SK-N-SH (cell line): ENCODE results near the gene HAPLN2. TPM values are rescaled to one million over a fixed set of nuclear protein-coding genes. Genes with fewer than 3 reads are reported as not detected.
A peak's percentile ranks its signal among the peaks of the same experiment; 100 is the strongest.

Source experiments
- CTCF ChIA-PET: fragments of 300-600, 350-600 bp; formaldehyde crosslinking; extraction: SDS; loops from one replicate; lab custom pipeline; 2021; lab: Yijun Ruan, JAX
- POLR2A ChIA-PET: fragments of 350-600 bp; sonication (Branson Sonifier 250); formaldehyde crosslinking; extraction: SDS; loops from one replicate; lab custom pipeline; 2020; ENCODE audit warnings: antibody characterized with exemption, inconsistent platforms; lab: Yijun Ruan, JAX
- DNase-seq: peaks from one replicate; pipeline ENCODE4 v3.0.0; 2012
- H2AFZ ChIP-seq: fragments of 200-600 bp; sonication (generic); 2 replicates; pipeline ENCODE4 v1.8.1; 2016; ENCODE audit warnings: antibody characterized with exemption, mild to moderate bottlenecking, low read depth
- H3F3A ChIP-seq: fragments of 200-600 bp; sonication (generic); replicated peaks from 2 replicates; pipeline ENCODE3; 2016; ENCODE audit warnings: antibody characterized with exemption, mild to moderate bottlenecking; ENCODE audit not compliant: insufficient read depth
- H3K27ac ChIP-seq, 2 experiments: fragments of 200-500 bp in 1 of 2; fragments of 200-600 bp in 1 of 2; sonication (Bioruptor generic) in 1 of 2; sonication (generic), shearing (Covaris generic) in 1 of 2; 2 replicates each; pipeline versions ENCODE4 v1.5.1 to v1.6.1; 2014 to 2016; ENCODE audit warnings: low read depth in 2 of 2, inconsistent platforms in 1 of 2, low read length in 1 of 2, mild to moderate bottlenecking in 1 of 2, mixed read lengths in 1 of 2
- H3K27me3 ChIP-seq: fragments of 200-600 bp; sonication (generic), shearing (Covaris generic); 2 replicates; pipeline ENCODE4 v1.6.1; 2016; ENCODE audit warnings: mixed run types; ENCODE audit not compliant: insufficient read depth
- H3K36me3 ChIP-seq, 2 experiments: fragments of 200-500 bp in 1 of 2; fragments of 200-600 bp in 1 of 2; sonication (Bioruptor generic) in 1 of 2; sonication (generic) in 1 of 2; replicated peaks in 1 of 2; 2 replicates each; pipeline versions ENCODE3 to v1.5.1; 2014 to 2016; ENCODE audit warnings: low read length in 1 of 2, mild to moderate bottlenecking in 1 of 2; ENCODE audit not compliant: insufficient read depth in 2 of 2, control insufficient read depth in 1 of 2
- H3K4me1 ChIP-seq, 2 experiments: fragments of 200-500 bp in 1 of 2; fragments of 200-600 bp in 1 of 2; sonication (Bioruptor generic) in 1 of 2; sonication (generic), shearing (Covaris generic) in 1 of 2; 2 replicates each; pipeline versions ENCODE4 v1.5.1 to v1.6.1; 2014 to 2016; ENCODE audit warnings: low read depth in 1 of 2, low read length in 1 of 2, mixed run types in 1 of 2; ENCODE audit not compliant: insufficient read depth in 2 of 2, control insufficient read depth in 1 of 2
- H3K4me2 ChIP-seq: fragments of 200-600 bp; sonication (generic), shearing (Covaris generic); 2 replicates; pipeline ENCODE4 v1.6.1; 2017; ENCODE audit warnings: mixed run types
- H3K4me3 ChIP-seq, 2 experiments: fragments of 200-500 bp in 1 of 2; fragments of 200-600 bp in 1 of 2; sonication (Bioruptor generic) in 1 of 2; sonication (generic), shearing (Covaris generic) in 1 of 2; 2 replicates each; pipeline versions ENCODE4 v1.5.1 to v1.8.1; 2014 to 2016; ENCODE audit warnings: low read depth in 2 of 2, inconsistent platforms in 1 of 2, low read length in 1 of 2, mild to moderate bottlenecking in 1 of 2, mixed read lengths in 1 of 2, moderate library complexity in 1 of 2
- H3K79me2 ChIP-seq: fragments of 200-600 bp; sonication (generic); 2 replicates; pipeline ENCODE4 v1.8.1; 2017; ENCODE audit warnings: mild to moderate bottlenecking; ENCODE audit not compliant: insufficient read depth
- H3K9ac ChIP-seq: fragments of 200-600 bp; sonication (generic); 2 replicates; pipeline ENCODE4 v1.6.1; 2017; ENCODE audit warnings: mixed run types
- H3K9me2 ChIP-seq: fragments of 200-600 bp; sonication (generic); 2 replicates; pipeline ENCODE4 v1.6.1; 2017; ENCODE audit warnings: mixed run types
- H3K9me3 ChIP-seq: fragments of 200-600 bp; sonication (generic); 2 replicates; pipeline ENCODE4 v1.6.1; 2017; ENCODE audit warnings: mixed run types, mild to moderate bottlenecking, moderate library complexity
- H4K20me1 ChIP-seq: fragments of 200-600 bp; sonication (generic); 2 replicates; pipeline ENCODE4 v1.6.1; 2017; ENCODE audit warnings: mild to moderate bottlenecking, mixed run types; ENCODE audit not compliant: insufficient read depth
- ELF1 ChIP-seq: IDR thresholded peaks from 2 replicates; pipeline ENCODE4 v1.4.0; 2012
- GABPA ChIP-seq: IDR thresholded peaks from 2 replicates; pipeline ENCODE4 v1.4.0; 2012; ENCODE audit warnings: low read depth, mild to moderate bottlenecking
- JUND ChIP-seq: IDR thresholded peaks from 2 replicates; pipeline ENCODE4 v1.4.0; 2012
- RAD21 ChIP-seq: IDR thresholded peaks from 2 replicates; pipeline ENCODE4 v1.6.1; 2012; ENCODE audit warnings: mild to moderate bottlenecking, low read length
- RCOR1 ChIP-seq: fragments of 150-350 bp; IDR thresholded peaks from 2 replicates; pipeline ENCODE4 v1.6.1; 2017; ENCODE audit warnings: antibody characterized with exemption, low read length
- RFX5 ChIP-seq: IDR thresholded peaks from 2 replicates; pipeline ENCODE4 v1.6.1; 2012; ENCODE audit warnings: mild to moderate bottlenecking, improper control_type of control experiment, low read length
- SMC3 ChIP-seq: IDR thresholded peaks from 2 replicates; pipeline ENCODE4 v1.6.1; 2012; ENCODE audit warnings: low read depth, low read length, improper control_type of control experiment
- TAF1 ChIP-seq: IDR thresholded peaks from 2 replicates; pipeline ENCODE4 v1.6.1; 2012; ENCODE audit warnings: low read depth, mild to moderate bottlenecking, low read length, moderate library complexity, borderline replicate concordance
- TCF12 ChIP-seq: IDR thresholded peaks from 2 replicates; pipeline ENCODE4 v1.4.0; 2012
- WGBS: methylation state at CpG from one replicate; pipeline ENCODE4 v1.1.6; 2017; ENCODE audit warnings: low lambda C conversion rate; 5-methylcytosine and 5-hydroxymethylcytosine counted together
- polyA plus RNA-seq, 3 experiments: library from polyadenylated mRNA; depleted of rRNA; stranded (reverse); fragments of >200 nt; gene quantifications; 2 replicates each; pipeline ENCODE4 v1.2.3, GENCODE V29; 2012
- TF ChIP-seq, protein P1 (sequence below): fragments of 150-350 bp; IDR thresholded peaks from 2 replicates; pipeline ENCODE4 v1.6.1; 2017; ENCODE audit warnings: antibody characterized with exemption, low read length, low read depth, borderline replicate concordance
- TF ChIP-seq, protein P2 (sequence below): IDR thresholded peaks from 2 replicates; pipeline ENCODE4 v1.6.1; 2012; ENCODE audit warnings: mild to moderate bottlenecking, low read depth, low read length, moderate library complexity
- TF ChIP-seq, protein P3 (sequence below): fragments of 200-600 bp; sonication (generic); IDR thresholded peaks from 2 replicates; pipeline ENCODE4 v1.6.1; 2017; ENCODE audit warnings: antibody characterized with exemption, mild to moderate bottlenecking, moderate library complexity
- TF ChIP-seq, protein P4 (sequence below): fragments of 150-350 bp; IDR thresholded peaks from 2 replicates; pipeline ENCODE4 v1.6.1; 2016; ENCODE audit warnings: mild to moderate bottlenecking, low read depth, low read length
- TF ChIP-seq, protein P5 (sequence below): IDR thresholded peaks from 2 replicates; pipeline ENCODE4 v1.4.0; 2012; ENCODE audit warnings: low read depth, borderline replicate concordance

Gene HAPLN2
- polyA plus RNA-seq, 1 of the 3 experiments (the other 2 are of a cell fraction): 0.20 TPM

DNA sequence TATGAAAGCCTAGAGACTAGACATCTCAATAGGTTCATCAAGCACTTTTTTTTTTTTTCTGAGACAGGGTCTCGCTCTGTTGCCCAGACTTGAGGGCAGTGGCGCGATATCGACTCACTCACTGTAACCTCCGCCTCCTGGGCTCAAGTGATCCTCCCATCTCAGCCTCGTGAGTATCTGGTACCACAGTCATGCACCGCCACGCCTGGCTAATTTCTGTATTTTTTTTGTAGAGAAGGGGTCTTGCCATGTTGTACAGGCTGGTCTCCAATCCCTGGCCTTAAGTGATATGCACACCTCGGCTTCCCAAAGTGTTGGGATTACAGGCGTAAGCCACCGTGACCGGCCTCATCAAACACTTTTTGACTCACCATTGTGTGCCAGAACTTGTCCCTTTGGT is 17.3 kb upstream of the HAPLN2 start:
- TF ChIP-seq, protein P1, sequence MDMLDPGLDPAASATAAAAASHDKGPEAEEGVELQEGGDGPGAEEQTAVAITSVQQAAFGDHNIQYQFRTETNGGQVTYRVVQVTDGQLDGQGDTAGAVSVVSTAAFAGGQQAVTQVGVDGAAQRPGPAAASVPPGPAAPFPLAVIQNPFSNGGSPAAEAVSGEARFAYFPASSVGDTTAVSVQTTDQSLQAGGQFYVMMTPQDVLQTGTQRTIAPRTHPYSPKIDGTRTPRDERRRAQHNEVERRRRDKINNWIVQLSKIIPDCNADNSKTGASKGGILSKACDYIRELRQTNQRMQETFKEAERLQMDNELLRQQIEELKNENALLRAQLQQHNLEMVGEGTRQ: no peak
- TF ChIP-seq JUND: no peak
- no peak for TF ChIP-seq RFX5
- no peak for TF ChIP-seq TCF12
- no peak for TF ChIP-seq SMC3
- ChIA-PET CTCF (interaction anchor here (0.6 to 3.6 kb wide), 12 partner anchors 8 to 232 kb away, joined by 3 to 24 read pairs (median 3); partner anchors contain the start of gene HAPLN2), POLR2A (interaction anchor here (1.8 kb wide), 1 partner anchor 10 kb away, joined by 15 read pairs; the partner anchor contains the start of gene NAXE)
- peaks cover 10% of the 10 kb centered on the region for H3F3A ChIP-seq
- H3K9me2 ChIP-seq: no peaks in the 10 kb centered on the region
- H3K27me3 ChIP-seq: no peaks in the 10 kb centered on the region
- H3K4me3 ChIP-seq: peak overlapping the region; percentile 72 to 92
- H3K79me2 ChIP-seq: peaks cover 32% of the 10 kb centered on the region
- H2AFZ ChIP-seq: peak overlapping the region; percentile 90
- 77% methylated on average over 12 of the region's 12 CpGs for WGBS
- no peak for DNase-seq
- H3K9me3 ChIP-seq: no peaks in the 10 kb centered on the region
- peak overlapping the region; percentile 85 for H3K4me2 ChIP-seq
- H3K27ac ChIP-seq: peak overlapping the region; percentile 85 to 89
- peak overlapping the region; percentile 83 for H3K9ac ChIP-seq
- no peaks in the 10 kb centered on the region for H4K20me1 ChIP-seq
- peaks cover 20 to 26% of the 10 kb centered on the region in 2 experiments for H3K36me3 ChIP-seq
- peaks cover 6 to 9% of the 10 kb centered on the region in 2 experiments; a peak in 2 of 4 replicates for H3K4me1 ChIP-seq

DNA sequence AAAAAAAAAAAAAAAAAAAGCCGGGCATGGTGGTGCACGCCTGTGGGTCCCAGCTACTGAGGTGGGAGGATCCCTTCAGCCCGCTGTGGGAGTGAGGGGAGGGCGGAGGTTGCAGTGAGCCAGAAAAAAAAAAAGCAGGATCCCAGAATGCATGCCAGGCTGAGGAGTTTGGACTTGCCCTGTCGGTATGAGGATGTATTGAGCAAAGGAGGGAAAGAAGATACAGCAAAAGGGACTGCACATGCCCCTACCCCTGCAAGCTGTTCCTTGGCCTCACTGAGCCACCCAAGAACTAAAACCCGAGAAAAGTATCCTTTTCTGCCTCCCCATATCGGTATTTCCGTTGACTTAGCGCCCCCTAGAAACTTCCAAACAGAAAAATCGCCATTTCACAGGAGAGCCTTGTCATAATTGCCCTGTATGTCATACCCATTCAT is 16.6 kb upstream of the HAPLN2 start:
- no peaks in the 10 kb centered on the region for H4K20me1 ChIP-seq
- H3F3A ChIP-seq: peaks cover 13% of the 10 kb centered on the region
- no peak overlapping the region for H3K9ac ChIP-seq
- peaks cover 13 to 20% of the 10 kb centered on the region in 2 experiments for H3K36me3 ChIP-seq
- no peak for DNase-seq
- TF ChIP-seq, protein P2, sequence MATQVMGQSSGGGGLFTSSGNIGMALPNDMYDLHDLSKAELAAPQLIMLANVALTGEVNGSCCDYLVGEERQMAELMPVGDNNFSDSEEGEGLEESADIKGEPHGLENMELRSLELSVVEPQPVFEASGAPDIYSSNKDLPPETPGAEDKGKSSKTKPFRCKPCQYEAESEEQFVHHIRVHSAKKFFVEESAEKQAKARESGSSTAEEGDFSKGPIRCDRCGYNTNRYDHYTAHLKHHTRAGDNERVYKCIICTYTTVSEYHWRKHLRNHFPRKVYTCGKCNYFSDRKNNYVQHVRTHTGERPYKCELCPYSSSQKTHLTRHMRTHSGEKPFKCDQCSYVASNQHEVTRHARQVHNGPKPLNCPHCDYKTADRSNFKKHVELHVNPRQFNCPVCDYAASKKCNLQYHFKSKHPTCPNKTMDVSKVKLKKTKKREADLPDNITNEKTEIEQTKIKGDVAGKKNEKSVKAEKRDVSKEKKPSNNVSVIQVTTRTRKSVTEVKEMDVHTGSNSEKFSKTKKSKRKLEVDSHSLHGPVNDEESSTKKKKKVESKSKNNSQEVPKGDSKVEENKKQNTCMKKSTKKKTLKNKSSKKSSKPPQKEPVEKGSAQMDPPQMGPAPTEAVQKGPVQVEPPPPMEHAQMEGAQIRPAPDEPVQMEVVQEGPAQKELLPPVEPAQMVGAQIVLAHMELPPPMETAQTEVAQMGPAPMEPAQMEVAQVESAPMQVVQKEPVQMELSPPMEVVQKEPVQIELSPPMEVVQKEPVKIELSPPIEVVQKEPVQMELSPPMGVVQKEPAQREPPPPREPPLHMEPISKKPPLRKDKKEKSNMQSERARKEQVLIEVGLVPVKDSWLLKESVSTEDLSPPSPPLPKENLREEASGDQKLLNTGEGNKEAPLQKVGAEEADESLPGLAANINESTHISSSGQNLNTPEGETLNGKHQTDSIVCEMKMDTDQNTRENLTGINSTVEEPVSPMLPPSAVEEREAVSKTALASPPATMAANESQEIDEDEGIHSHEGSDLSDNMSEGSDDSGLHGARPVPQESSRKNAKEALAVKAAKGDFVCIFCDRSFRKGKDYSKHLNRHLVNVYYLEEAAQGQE: no peak
- TF ChIP-seq TAF1 (no peak), RAD21 (peak; percentile 29; the same call in 1 of the 2 replicates), ELF1 (no peak), GABPA (no peak), JUND (no peak), RCOR1 (no peak)
- TF ChIP-seq, protein P3, sequence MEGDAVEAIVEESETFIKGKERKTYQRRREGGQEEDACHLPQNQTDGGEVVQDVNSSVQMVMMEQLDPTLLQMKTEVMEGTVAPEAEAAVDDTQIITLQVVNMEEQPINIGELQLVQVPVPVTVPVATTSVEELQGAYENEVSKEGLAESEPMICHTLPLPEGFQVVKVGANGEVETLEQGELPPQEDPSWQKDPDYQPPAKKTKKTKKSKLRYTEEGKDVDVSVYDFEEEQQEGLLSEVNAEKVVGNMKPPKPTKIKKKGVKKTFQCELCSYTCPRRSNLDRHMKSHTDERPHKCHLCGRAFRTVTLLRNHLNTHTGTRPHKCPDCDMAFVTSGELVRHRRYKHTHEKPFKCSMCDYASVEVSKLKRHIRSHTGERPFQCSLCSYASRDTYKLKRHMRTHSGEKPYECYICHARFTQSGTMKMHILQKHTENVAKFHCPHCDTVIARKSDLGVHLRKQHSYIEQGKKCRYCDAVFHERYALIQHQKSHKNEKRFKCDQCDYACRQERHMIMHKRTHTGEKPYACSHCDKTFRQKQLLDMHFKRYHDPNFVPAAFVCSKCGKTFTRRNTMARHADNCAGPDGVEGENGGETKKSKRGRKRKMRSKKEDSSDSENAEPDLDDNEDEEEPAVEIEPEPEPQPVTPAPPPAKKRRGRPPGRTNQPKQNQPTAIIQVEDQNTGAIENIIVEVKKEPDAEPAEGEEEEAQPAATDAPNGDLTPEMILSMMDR: peak; percentile 63
- TF ChIP-seq, protein P4, sequence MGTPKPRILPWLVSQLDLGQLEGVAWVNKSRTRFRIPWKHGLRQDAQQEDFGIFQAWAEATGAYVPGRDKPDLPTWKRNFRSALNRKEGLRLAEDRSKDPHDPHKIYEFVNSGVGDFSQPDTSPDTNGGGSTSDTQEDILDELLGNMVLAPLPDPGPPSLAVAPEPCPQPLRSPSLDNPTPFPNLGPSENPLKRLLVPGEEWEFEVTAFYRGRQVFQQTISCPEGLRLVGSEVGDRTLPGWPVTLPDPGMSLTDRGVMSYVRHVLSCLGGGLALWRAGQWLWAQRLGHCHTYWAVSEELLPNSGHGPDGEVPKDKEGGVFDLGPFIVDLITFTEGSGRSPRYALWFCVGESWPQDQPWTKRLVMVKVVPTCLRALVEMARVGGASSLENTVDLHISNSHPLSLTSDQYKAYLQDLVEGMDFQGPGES: no peak
- TF ChIP-seq, protein P5, sequence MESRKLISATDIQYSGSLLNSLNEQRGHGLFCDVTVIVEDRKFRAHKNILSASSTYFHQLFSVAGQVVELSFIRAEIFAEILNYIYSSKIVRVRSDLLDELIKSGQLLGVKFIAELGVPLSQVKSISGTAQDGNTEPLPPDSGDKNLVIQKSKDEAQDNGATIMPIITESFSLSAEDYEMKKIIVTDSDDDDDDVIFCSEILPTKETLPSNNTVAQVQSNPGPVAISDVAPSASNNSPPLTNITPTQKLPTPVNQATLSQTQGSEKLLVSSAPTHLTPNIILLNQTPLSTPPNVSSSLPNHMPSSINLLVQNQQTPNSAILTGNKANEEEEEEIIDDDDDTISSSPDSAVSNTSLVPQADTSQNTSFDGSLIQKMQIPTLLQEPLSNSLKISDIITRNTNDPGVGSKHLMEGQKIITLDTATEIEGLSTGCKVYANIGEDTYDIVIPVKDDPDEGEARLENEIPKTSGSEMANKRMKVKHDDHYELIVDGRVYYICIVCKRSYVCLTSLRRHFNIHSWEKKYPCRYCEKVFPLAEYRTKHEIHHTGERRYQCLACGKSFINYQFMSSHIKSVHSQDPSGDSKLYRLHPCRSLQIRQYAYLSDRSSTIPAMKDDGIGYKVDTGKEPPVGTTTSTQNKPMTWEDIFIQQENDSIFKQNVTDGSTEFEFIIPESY: no peak
- peaks cover 6 to 9% of the 10 kb centered on the region in 2 experiments; a peak in 2 of 4 replicates for H3K4me1 ChIP-seq
- ChIA-PET POLR2A (interaction anchor here (1.8 kb wide), 1 partner anchor 11 kb away, joined by 15 read pairs; the partner anchor contains the start of gene NAXE), CTCF (interaction anchor here (0.6 to 3.6 kb wide), 9 partner anchors 8 to 157 kb away, joined by 3 to 24 read pairs (median 6); partner anchors contain the start of genes HAPLN2 and NAXE)
- H3K9me3 ChIP-seq: no peaks in the 10 kb centered on the region
- no peak overlapping the region for H2AFZ ChIP-seq
- H3K4me3 ChIP-seq: no peak overlapping the region
- H3K27me3 ChIP-seq: no peaks in the 10 kb centered on the region
- 59% methylated on average over 10 of the region's 10 CpGs for WGBS
- H3K27ac ChIP-seq: no peak overlapping the region
- H3K9me2 ChIP-seq: no peaks in the 10 kb centered on the region
- H3K79me2 ChIP-seq: peaks cover 32% of the 10 kb centered on the region
- H3K4me2 ChIP-seq: peak overlapping the region; percentile 85; the same call in 1 of the 2 replicates
